ENCODE results near the gene SERTAD3. TPM values are rescaled to one million over a fixed set of nuclear protein-coding genes. Genes with fewer than 3 reads are reported as not detected.
A peak's percentile ranks its signal among the peaks of the same experiment; 100 is the strongest.
"Not testable (repeated sequence)": the region's sequence is repeated elsewhere in the genome, so short reads cannot be mapped to it uniquely, and the experiment has no call there.

Gene SERTAD3
- total RNA-seq, 1 donor from 2014 or later, result 13.1 TPM

DNA sequence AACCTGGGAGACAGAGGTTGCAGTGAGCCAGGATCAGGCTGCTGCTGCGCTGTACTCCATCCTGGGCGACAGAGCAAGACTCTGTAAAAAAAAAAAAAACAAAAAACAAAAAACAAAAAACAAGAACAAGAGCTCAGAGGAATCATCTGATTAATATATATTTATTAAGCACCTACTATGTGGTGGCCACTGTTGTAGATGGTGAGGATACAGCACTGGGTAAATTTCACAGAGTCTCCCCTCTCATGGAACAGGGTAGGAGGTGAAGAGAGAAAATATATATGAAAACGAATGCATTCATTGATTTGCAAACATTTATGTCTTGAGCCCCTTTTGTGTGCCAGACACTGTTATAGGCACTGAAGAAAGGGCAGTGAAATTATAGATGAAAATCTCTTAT is 12.4 kb downstream of the SERTAD3 start:
- H3K9me3 Mint-ChIP-seq, result no peaks in the 10 kb centered on the region
- H3K4me3 Mint-ChIP-seq (ENCODE audit: low read depth), result no peak overlapping the region
- intact Hi-C loops (cut with micrococcal nuclease), result no loop called here
- no peaks in the 10 kb centered on the region for H3K27me3 Mint-ChIP-seq (ENCODE audit: low read depth)
- H3K36me3 Mint-ChIP-seq (ENCODE audit: low read depth), result no peaks in the 10 kb centered on the region
- H3K4me1 Mint-ChIP-seq (ENCODE audit: low read depth), result peaks cover 7% of the 10 kb centered on the region
- DNase-seq (ENCODE audit: low spot score), result no peak
- H3K27ac Mint-ChIP-seq, result no peak overlapping the region

- H3K4me1 Mint-ChIP-seq (ENCODE audit: low read depth), result peaks cover 10% of the 10 kb centered on the region
- intact Hi-C loops (cut with micrococcal nuclease); H3K27ac Mint-ChIP-seq; H3K4me3 Mint-ChIP-seq (ENCODE audit: low read depth); DNase-seq (ENCODE audit: low spot score); H3K36me3 Mint-ChIP-seq (ENCODE audit: low read depth); H3K27me3 Mint-ChIP-seq (ENCODE audit: low read depth); H3K9me3 Mint-ChIP-seq: not testable (repeated sequence)
Measured at GRCh38 chr19:40430242-40430641, 13.9 kb downstream of the SERTAD3 start.

DNA sequence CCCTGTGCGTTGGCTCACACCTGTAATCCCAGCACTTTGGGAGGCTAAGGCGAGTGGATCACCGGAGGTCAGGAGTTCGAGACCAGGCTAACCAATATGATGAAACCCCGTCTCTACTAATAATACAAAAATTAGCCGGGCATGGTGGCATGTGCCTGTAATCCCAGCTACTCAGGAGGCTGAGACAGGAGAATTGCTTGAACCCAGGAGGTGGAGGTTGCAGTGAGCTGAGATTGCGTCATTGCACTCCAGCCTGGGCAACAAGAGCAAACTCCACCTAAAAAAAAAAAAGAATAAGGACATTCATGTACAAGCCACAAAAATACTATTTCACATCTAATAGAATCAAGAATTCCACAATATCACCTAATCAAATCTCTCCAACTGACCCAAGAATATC is 15.9 kb downstream of the SERTAD3 start:
- H3K4me3 Mint-ChIP-seq (ENCODE audit: low read depth); H3K9me3 Mint-ChIP-seq; H3K27me3 Mint-ChIP-seq (ENCODE audit: low read depth); H3K36me3 Mint-ChIP-seq (ENCODE audit: low read depth); DNase-seq (ENCODE audit: low spot score); intact Hi-C loops (cut with micrococcal nuclease); H3K27ac Mint-ChIP-seq: not testable (repeated sequence)
- H3K4me1 Mint-ChIP-seq (ENCODE audit: low read depth), result peaks cover 11% of the 10 kb centered on the region

GRCh38 chr19:40425450-40426287 is 18.5 kb downstream of the SERTAD3 start, which contains the start of gene SERTAD1:
Gene SERTAD1, minus strand, starts transcription at chr19:40425992. Its CDS starts 2,446 bp downstream, at chr19:40423546.
- H3K27ac Mint-ChIP-seq, result peak within 1 kb of the TSS; percentile 96
- H3K9me3 Mint-ChIP-seq, result no peaks in the 10 kb centered on the region
- DNase-seq (ENCODE audit: low spot score), result peak; percentile 100
- H3K4me1 Mint-ChIP-seq (ENCODE audit: low read depth), result peaks cover 18% of the 10 kb centered on the region
- H3K36me3 Mint-ChIP-seq (ENCODE audit: low read depth), result peaks cover 16% of the 10 kb centered on the region
- intact Hi-C loops (cut with micrococcal nuclease), result loop anchor here (1.0 kb wide), 2 partner anchors 18 to 140 kb away; partner anchors contain the start of gene AKT2
- no peaks in the 10 kb centered on the region for H3K27me3 Mint-ChIP-seq (ENCODE audit: low read depth)
- peak within 1 kb of the TSS; percentile 97 for H3K4me3 Mint-ChIP-seq (ENCODE audit: low read depth)

DNA sequence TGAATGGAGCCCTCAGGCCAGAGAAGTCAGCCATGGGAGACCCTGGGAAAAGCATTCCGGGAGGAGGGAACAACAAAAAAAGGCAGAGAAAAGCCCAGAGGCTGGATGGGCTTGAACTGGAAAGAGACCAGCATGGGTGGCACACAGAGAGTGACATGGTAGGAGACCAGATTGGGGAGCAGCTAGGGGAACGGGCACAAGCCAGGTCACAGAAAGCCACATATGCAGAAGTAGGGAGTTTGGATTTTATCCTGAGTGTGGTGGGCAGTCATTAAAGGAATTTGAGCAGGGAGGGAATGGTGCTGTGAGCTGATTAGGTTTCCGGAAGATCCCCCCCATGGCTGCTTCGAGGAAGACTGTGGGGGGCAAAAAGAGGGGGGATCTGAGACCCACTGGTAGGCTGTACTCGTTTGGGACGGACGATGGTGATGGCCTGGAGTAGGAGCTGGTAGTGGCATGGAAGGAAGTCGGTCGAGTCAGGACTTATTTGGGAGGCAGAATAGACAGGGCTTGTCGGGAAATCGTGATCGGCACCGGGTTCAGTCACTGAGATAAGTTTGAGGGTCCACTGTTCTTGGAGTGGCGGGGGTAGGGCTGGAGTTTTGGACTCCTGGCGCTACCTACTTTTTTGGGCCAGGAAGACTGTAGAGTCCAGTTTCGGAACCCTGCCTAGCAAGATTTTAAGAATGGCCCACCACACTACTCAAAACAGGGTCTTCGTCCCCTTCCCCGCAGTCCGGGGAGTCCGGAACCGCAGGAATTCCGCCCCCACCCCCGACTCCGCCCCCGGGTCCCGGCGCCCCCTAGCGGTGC is 19.3 kb downstream of the SERTAD3 start:
- Mint-ChIP-seq H3K36me3 (ENCODE audit: low read depth) (peaks cover 16% of the 10 kb centered on the region), H3K27ac (peak overlapping the region; percentile 96), H3K4me3 (ENCODE audit: low read depth) (peak overlapping the region; percentile 97), H3K4me1 (ENCODE audit: low read depth) (peaks cover 18% of the 10 kb centered on the region), H3K9me3 (no peaks in the 10 kb centered on the region), H3K27me3 (ENCODE audit: low read depth) (no peaks in the 10 kb centered on the region)
- peak; percentile 26 for DNase-seq (ENCODE audit: low spot score)
- intact Hi-C loops (cut with micrococcal nuclease), result loop anchor here (1.0 kb wide), 2 partner anchors 18 to 140 kb away; partner anchors contain the start of gene AKT2

GRCh38 chr19:40423938-40424337 is 20.2 kb downstream of the SERTAD3 start:
- no peaks in the 10 kb centered on the region for H3K27me3 Mint-ChIP-seq (ENCODE audit: low read depth)
- DNase-seq (ENCODE audit: low spot score), result no peak
- H3K36me3 Mint-ChIP-seq (ENCODE audit: low read depth), result peaks cover 16% of the 10 kb centered on the region
- H3K4me1 Mint-ChIP-seq (ENCODE audit: low read depth), result peaks cover 19% of the 10 kb centered on the region
- peak overlapping the region; percentile 66 for H3K4me3 Mint-ChIP-seq (ENCODE audit: low read depth)
- intact Hi-C loops (cut with micrococcal nuclease), result no loop called here
- H3K27ac Mint-ChIP-seq, result peak overlapping the region; percentile 35
- no peaks in the 10 kb centered on the region for H3K9me3 Mint-ChIP-seq

- H3K27ac Mint-ChIP-seq, result peak overlapping the region; percentile 64
- intact Hi-C loops (cut with micrococcal nuclease), result no loop called here
- peaks cover 19% of the 10 kb centered on the region for H3K4me1 Mint-ChIP-seq (ENCODE audit: low read depth)
- DNase-seq (ENCODE audit: low spot score), result no peak
- H3K9me3 Mint-ChIP-seq, result no peaks in the 10 kb centered on the region
- H3K4me3 Mint-ChIP-seq (ENCODE audit: low read depth), result peak overlapping the region; percentile 59
- H3K36me3 Mint-ChIP-seq (ENCODE audit: low read depth), result peaks cover 16% of the 10 kb centered on the region
- no peaks in the 10 kb centered on the region for H3K27me3 Mint-ChIP-seq (ENCODE audit: low read depth)
Measured at GRCh38 chr19:40422748-40423566, 21.2 kb downstream of the SERTAD3 start.

- H3K36me3 Mint-ChIP-seq (ENCODE audit: low read depth), result peaks cover 16% of the 10 kb centered on the region
- peaks cover 20% of the 10 kb centered on the region for H3K4me1 Mint-ChIP-seq (ENCODE audit: low read depth)
- H3K9me3 Mint-ChIP-seq, result no peaks in the 10 kb centered on the region
- intact Hi-C loops (cut with micrococcal nuclease), result loop anchor here (1.0 kb wide), 1 partner anchor 44 kb away; no protein-coding TSS in a partner anchor
- no peak for DNase-seq (ENCODE audit: low spot score)
- peak overlapping the region; percentile 59 for H3K4me3 Mint-ChIP-seq (ENCODE audit: low read depth)
- no peaks in the 10 kb centered on the region for H3K27me3 Mint-ChIP-seq (ENCODE audit: low read depth)
- H3K27ac Mint-ChIP-seq, result peak overlapping the region; percentile 64
Measured at GRCh38 chr19:40421993-40422747, 22.0 kb downstream of the SERTAD3 start.

DNA sequence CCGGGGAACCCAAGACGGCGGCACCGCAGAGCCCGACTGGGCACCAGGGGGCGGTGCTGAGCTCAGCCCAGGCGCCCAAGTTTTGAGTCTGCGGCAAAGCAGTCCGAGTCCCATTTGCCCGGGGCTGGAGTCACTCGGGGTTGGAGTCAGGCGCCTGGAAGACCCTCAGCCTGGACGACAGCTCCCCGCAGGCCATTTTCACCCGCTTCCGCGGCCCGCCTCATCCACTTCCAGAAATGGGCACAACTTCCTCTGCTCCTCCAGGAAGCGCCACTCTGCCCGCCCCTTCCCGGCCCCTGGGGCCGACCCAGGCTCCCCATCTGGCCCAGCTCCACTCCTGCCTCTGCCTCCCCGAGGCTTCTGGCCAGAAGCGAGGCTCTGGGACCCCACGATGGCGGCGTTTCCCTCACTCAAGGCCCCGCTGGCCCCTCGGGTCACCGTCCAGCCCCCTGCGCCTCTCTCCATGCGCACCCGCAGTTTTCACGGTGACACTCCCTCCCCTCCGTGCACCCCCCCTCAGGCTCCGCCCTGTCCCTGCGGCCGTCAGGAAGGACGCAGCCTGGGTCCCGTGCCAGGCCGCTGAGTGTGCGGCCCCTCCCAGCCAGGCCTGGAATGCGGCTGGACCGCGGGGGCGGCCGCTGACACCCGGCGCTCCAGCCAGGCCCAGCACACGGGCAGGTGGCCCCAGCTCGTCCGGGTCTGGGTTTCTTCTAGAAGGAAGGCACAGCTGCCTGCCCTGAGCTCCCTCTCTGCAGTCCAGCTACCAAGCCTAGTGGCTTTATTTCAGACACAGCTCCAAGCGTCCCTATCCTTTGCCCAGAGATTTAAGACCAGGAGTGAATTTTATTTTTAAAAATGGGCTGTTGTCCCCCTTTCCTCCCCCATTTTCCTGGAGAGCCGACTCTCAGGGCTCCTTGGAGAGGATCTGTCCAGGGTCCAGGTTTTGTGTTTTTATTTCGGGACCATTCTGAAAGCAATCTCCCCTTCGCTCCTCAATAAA is 23.1 kb downstream of the SERTAD3 start:
- no peaks in the 10 kb centered on the region for H3K27me3 Mint-ChIP-seq (ENCODE audit: low read depth)
- peak; percentile 70 for DNase-seq (ENCODE audit: low spot score)
- H3K9me3 Mint-ChIP-seq, result no peaks in the 10 kb centered on the region
- intact Hi-C loops (cut with micrococcal nuclease), result loop anchor here (1.0 kb wide), 1 partner anchor 45 kb away; no protein-coding TSS in a partner anchor
- peak overlapping the region; percentile 77 for H3K4me3 Mint-ChIP-seq (ENCODE audit: low read depth)
- peaks cover 23% of the 10 kb centered on the region for H3K4me1 Mint-ChIP-seq (ENCODE audit: low read depth)
- peaks cover 16% of the 10 kb centered on the region for H3K36me3 Mint-ChIP-seq (ENCODE audit: low read depth)
- H3K27ac Mint-ChIP-seq, result peak overlapping the region; percentile 80

DNA sequence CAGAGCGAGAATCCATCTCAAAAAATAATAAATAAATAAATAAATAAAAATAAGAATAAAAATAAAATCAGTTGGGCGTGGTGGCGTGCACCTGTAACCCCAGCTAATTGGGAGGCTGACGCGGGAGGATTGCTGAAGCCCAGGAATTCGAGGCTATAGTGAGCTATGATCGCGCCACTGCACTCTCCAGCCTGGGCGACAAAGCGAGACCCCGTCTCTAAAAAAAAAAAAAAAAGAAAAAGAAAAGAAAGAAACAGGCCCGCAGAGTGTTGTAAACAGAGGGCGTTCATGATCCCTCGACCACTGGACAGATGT is 23.7 kb downstream of the SERTAD3 start:
- H3K27ac Mint-ChIP-seq, result peak overlapping the region; percentile 72
- no peaks in the 10 kb centered on the region for H3K27me3 Mint-ChIP-seq (ENCODE audit: low read depth)
- intact Hi-C loops (cut with micrococcal nuclease), result no loop called here
- peaks cover 25% of the 10 kb centered on the region for H3K4me1 Mint-ChIP-seq (ENCODE audit: low read depth)
- H3K36me3 Mint-ChIP-seq (ENCODE audit: low read depth), result peaks cover 16% of the 10 kb centered on the region
- H3K9me3 Mint-ChIP-seq, result no peaks in the 10 kb centered on the region
- DNase-seq (ENCODE audit: low spot score), result no peak
- peak overlapping the region; percentile 77 for H3K4me3 Mint-ChIP-seq (ENCODE audit: low read depth)

DNA sequence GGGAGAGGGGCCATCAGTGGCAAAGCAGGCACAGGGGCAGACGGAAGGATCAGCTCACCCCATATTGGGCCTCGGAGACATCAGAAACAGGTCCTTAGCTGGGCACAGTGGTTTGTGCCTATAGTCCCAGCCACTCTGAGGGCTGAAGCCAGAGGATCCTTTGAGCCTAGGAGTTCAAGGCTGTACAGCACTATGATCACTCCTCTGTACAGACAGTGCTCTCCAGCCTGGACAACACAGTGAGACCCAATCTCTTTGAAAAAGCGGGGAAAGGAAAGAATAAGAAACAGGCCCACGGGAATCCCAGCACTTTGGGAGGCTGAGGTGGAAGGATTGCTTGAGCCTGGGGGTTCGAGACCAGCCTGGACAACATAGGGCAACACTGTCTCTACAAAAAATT is 24.4 kb downstream of the SERTAD3 start:
- Mint-ChIP-seq H3K4me3 (ENCODE audit: low read depth) (peak overlapping the region; percentile 67), H3K9me3 (no peaks in the 10 kb centered on the region), H3K27me3 (ENCODE audit: low read depth) (no peaks in the 10 kb centered on the region), H3K4me1 (ENCODE audit: low read depth) (peaks cover 25% of the 10 kb centered on the region), H3K36me3 (ENCODE audit: low read depth) (peaks cover 14% of the 10 kb centered on the region), H3K27ac (no peak overlapping the region)
- no peak for DNase-seq (ENCODE audit: low spot score)
- intact Hi-C loops (cut with micrococcal nuclease), result no loop called here

All from activated T-helper 2 cell treated with anti-CD3 and anti-CD28 coated beads, Interferon-gamma antibody, Interleukin-2, Interleukin-4, amounts not matched to agents 10 μg/mL and 5 μg/mL and 100 μg/mL, durations not matched to agents 14 hours and 24 hours and 36 hours (primary cell).